ENCODE measurements around the gene CAPN8. TPM values are rescaled to one million over a fixed set of nuclear protein-coding genes. Genes with fewer than 3 reads are reported as not detected.

Gene CAPN8
- total RNA-seq, 6 donors from 2014 or later: 40.3 to 274 (median 74.3) TPM

- no peak overlapping the region for H3K27ac ChIP-seq
- 64 to 75% methylated on average over 4 to 5 of the region's 5 CpGs for WGBS, 2 donors
- no peak for TF ChIP-seq EP300 (IDR thresholded peaks at IDR 0.05)
- TF ChIP-seq POLR2A (IDR thresholded peaks at IDR 0.05): no peak
- ATAC-seq (ENCODE audit: low FRiP score in 2 of 2) (no peak), DNase-seq (no peak)
- peaks cover 0 to 3% (median 0%) of the 10 kb centered on the region in 4 donors for H3K4me1 ChIP-seq
- H3K4me3 ChIP-seq: no peak overlapping the region
- no peaks in the 10 kb centered on the region for H3K27me3 ChIP-seq
- peaks cover 0 to 3% (median 0%) of the 10 kb centered on the region in 4 donors for H3K9me3 ChIP-seq
- no peaks in the 10 kb centered on the region for H3K36me3 ChIP-seq
These were observed 150.1 kb downstream of the CAPN8 start for GRCh38 chr1:223515421-223515820.

GRCh38 chr1:223514644-223515043, 150.9 kb downstream of the CAPN8 start:
- TF ChIP-seq POLR2AphosphoS5 (IDR thresholded peaks at IDR 0.05) (no peak), CTCF (IDR thresholded peaks at IDR 0.05) (no peak), POLR2A (IDR thresholded peaks at IDR 0.05) (no peak), EP300 (IDR thresholded peaks at IDR 0.05) (no peak)
- Histone ChIP-seq H3K9me3 (peaks cover 0 to 7% (median 0%) of the 10 kb centered on the region in 4 donors), H3K36me3 (no peaks in the 10 kb centered on the region), H3K27me3 (no peaks in the 10 kb centered on the region), H3K4me1 (peaks cover 0 to 3% (median 0%) of the 10 kb centered on the region in 4 donors), H3K27ac (no peak overlapping the region), H3K4me3 (no peak overlapping the region)
- DNase-seq: no peak
- ATAC-seq (ENCODE audit: low FRiP score in 2 of 2): no peak
- 24 to 47% methylated on average over 2 of the region's 2 CpGs for WGBS, 2 donors

- DNase-seq (peak in 1 of 2 donors; percentile 53), ATAC-seq (ENCODE audit: low FRiP score in 2 of 2) (no peak)
- H3K27ac ChIP-seq: no peak overlapping the region
- no peaks in the 10 kb centered on the region for H3K36me3 ChIP-seq
- H3K9me3 ChIP-seq: peaks cover 0 to 7% (median 0%) of the 10 kb centered on the region in 4 donors
- TF ChIP-seq POLR2AphosphoS5 (IDR thresholded peaks at IDR 0.05) (no peak), POLR2A (IDR thresholded peaks at IDR 0.05) (no peak), CTCF (IDR thresholded peaks at IDR 0.05) (no peak), EP300 (IDR thresholded peaks at IDR 0.05) (no peak)
- H3K4me1 ChIP-seq: peaks cover 0 to 3% (median 0%) of the 10 kb centered on the region in 4 donors
- 46 to 58% methylated on average over 4 of the region's 4 CpGs for WGBS, 2 donors
- H3K4me3 ChIP-seq: no peak overlapping the region
- no peaks in the 10 kb centered on the region for H3K27me3 ChIP-seq
These were observed 152.2 kb downstream of the CAPN8 start for GRCh38 chr1:223513309-223513708.

- peaks cover 0 to 7% (median 0%) of the 10 kb centered on the region in 4 donors for H3K9me3 ChIP-seq
- 89 to 90% methylated on average over 5 to 6 of the region's 6 CpGs for WGBS, 2 donors
- H3K27me3 ChIP-seq: no peaks in the 10 kb centered on the region
- peaks cover 0 to 3% (median 0%) of the 10 kb centered on the region in 4 donors for H3K4me1 ChIP-seq
- TF ChIP-seq EP300 (IDR thresholded peaks at IDR 0.05) (no peak), CTCF (IDR thresholded peaks at IDR 0.05) (no peak)
- no peak overlapping the region for H3K4me3 ChIP-seq
- no peaks in the 10 kb centered on the region for H3K36me3 ChIP-seq
- DNase-seq: no peak
- no peak overlapping the region for H3K27ac ChIP-seq
- ATAC-seq (ENCODE audit: low FRiP score in 2 of 2): no peak
These were observed 153.4 kb downstream of the CAPN8 start for GRCh38 chr1:223512057-223512456.

GRCh38 chr1:223508796-223509195, 156.7 kb downstream of the CAPN8 start:
- H3K4me1 ChIP-seq: peaks cover 0 to 6% (median 0%) of the 10 kb centered on the region in 4 donors
- H3K27ac ChIP-seq: no peak overlapping the region
- no peak for ATAC-seq (ENCODE audit: low FRiP score in 2 of 2)
- peaks cover 0 to 7% (median 0%) of the 10 kb centered on the region in 4 donors for H3K9me3 ChIP-seq
- TF ChIP-seq CTCF (IDR thresholded peaks at IDR 0.05): no peak
- no peak for TF ChIP-seq EP300 (IDR thresholded peaks at IDR 0.05)
- DNase-seq: no peak
- no peak overlapping the region for H3K4me3 ChIP-seq
- WGBS, 2 donors: 75 to 84% methylated on average over 7 of the region's 7 CpGs
- no peaks in the 10 kb centered on the region for H3K36me3 ChIP-seq
- no peaks in the 10 kb centered on the region for H3K27me3 ChIP-seq
